Mammary epithelial cell (primary cell): ENCODE measurements around the gene TMPRSS12.

ENCODE experiments used
- CTCF ChIP-seq, 2 donors: IDR thresholded peaks in 1 of 2; conservative IDR thresholded peaks in 1 of 2; 2 replicates each; pipeline ENCODE4 v1.5.1; 2011 to 2012; ENCODE audit warnings: inconsistent platforms in 2 of 2, low read length in 2 of 2, mild to moderate bottlenecking in 2 of 2, control low read depth in 1 of 2, low read depth in 1 of 2; ENCODE audit not compliant: insufficient read depth in 1 of 2; ENCODE audit errors: extremely low read depth in 1 of 2
- EZH2 ChIP-seq: IDR thresholded peaks from 2 replicates; pipeline ENCODE4 v1.6.1; 2012; ENCODE audit warnings: low read length, inconsistent platforms, borderline replicate concordance

- TF ChIP-seq CTCF (conservative IDR thresholded peaks at IDR 0.05 in 1 of 2, IDR thresholded peaks at IDR 0.05 in 1 of 2; ENCODE audit: extremely low read depth in 1 of 2, insufficient read depth in 1 of 2, low read depth in 1 of 2, low read length in 2 of 2) (no peak), EZH2 (no peak)
These were observed 82.0 kb downstream of the TMPRSS12 start for GRCh38 chr12:50924439-50925341.
